Omental fat pad (tissue), 4 donors: Measurements from ENCODE around the gene NFYB. TPM values are rescaled to one million over a fixed set of nuclear protein-coding genes. Genes with fewer than 3 reads are reported as not detected.

Experiments
- ATAC-seq: fragments of 150-250 bp; one replicate; pipeline ENCODE4 v1.9.1; 2016; ENCODE audit warnings: mild to moderate bottlenecking, moderate library complexity; ENCODE audit not compliant: low FRiP score
- DNase-seq: peaks from one replicate; pipeline ENCODE4 v3.0.0-alpha.2; 2019; ENCODE audit warnings: low spot score
- CTCF ChIP-seq, 3 donors: fragments of 450-650 bp; IDR thresholded peaks; one replicate each; pipeline ENCODE4 v1.5.1; 2016 to 2017; ENCODE audit warnings: antibody characterized with exemption in 3 of 3, mild to moderate bottlenecking in 3 of 3, moderate library complexity in 2 of 3
- total RNA-seq, 4 donors: library from RNA; depleted of rRNA; stranded (reverse); fragments of >200 nt; gene quantifications; one replicate each; pipeline ENCODE4 v1.1.0, GENCODE V29; 2016

Gene NFYB
- total RNA-seq, 4 donors from 2014 or later: 25.9 to 47.8 (median 33.8) TPM

DNA sequence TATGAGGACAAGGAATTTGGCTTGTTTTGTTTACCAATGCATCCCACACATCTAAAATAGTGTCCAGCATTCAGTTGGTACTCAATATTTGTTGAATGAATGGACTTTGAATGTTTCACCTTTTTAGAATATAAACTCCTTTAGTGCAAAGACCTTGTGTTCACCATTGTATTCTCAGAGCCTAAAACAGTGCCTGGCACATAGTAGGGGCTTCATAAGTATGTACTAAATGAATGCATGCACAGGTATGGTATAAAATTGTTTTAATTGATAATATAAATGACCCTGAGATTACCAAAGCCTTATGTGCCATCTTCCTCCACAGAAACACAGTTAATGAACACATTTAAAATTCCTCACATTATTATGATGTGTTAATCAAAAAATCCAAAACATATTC is 5.0 kb upstream of the NFYB start:
- DNase-seq (no peak), ATAC-seq (no peak)
- no peak for TF ChIP-seq CTCF (IDR thresholded peaks at IDR 0.05)

DNA sequence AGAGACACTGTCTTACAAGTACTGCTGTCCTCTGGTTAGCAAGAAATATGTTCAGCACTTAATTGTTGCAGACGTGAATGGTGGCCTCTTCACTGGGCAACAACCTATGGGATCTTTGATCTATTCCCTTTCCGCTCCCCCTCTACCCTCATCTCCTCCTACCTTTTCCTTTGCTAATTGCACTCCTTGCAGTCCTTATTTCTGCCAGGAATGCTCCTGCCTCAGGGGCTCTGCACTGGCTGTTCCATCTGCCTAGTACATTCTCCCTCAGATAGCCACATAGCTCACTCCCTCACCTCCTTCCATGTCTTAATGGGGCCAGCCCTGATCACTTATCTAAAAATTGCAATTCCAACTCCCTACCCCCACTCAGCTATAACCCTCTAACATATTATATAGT is 4.5 kb upstream of the NFYB start:
- no peak for TF ChIP-seq CTCF (IDR thresholded peaks at IDR 0.05)
- DNase-seq (no peak), ATAC-seq (no peak)

DNA sequence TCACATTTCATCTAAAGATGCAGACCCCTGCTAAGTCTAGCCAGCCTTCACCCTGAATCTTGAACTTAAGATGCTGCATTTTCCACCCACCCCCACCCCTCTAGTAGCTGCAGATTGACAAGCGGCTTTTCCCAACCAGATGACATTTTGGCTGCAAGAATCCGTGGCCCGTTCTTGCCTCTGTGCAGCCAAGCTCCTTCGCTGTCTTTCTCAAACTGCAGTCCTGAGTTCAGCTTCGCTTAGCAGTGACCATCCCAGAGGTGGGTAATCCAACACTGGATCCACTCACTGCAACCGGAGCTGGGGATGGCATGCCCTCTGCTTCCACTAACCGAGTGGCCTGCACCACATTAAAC is 765 bp upstream of the NFYB start:
- ATAC-seq: no peak
- TF ChIP-seq CTCF (IDR thresholded peaks at IDR 0.05): no peak
- no peak for DNase-seq

- no peak for TF ChIP-seq CTCF (IDR thresholded peaks at IDR 0.05)
- no peak for DNase-seq
- ATAC-seq: peak; percentile 23
These were observed 759 bp downstream of the NFYB start for GRCh38 chr12:104137001-104137901.

DNA sequence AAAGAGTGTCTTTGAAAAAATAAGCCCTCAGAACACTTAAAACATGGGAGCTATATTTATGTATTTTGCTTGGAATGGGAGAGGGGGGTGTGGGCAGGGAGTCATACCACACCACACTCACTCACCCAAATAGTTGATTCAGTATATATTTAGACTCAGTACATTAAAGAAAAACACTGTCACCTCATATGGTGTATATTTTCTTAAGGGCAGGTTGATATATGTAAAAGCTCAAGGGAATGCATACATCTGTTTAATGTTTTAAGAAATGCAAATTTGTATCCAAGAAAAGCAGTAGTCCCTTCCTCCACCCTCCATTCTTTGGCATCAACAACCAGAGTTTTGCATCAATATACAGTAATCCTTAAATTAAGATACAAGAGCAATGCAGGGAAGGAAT is 1.4 kb downstream of the NFYB start:
- no peak for TF ChIP-seq CTCF (IDR thresholded peaks at IDR 0.05)
- ATAC-seq (no peak), DNase-seq (no peak)

GRCh38 chr12:104134882-104135281 is 3.1 kb downstream of the NFYB start:
- TF ChIP-seq CTCF (IDR thresholded peaks at IDR 0.05): no peak
- DNase-seq (no peak), ATAC-seq (no peak)

DNA sequence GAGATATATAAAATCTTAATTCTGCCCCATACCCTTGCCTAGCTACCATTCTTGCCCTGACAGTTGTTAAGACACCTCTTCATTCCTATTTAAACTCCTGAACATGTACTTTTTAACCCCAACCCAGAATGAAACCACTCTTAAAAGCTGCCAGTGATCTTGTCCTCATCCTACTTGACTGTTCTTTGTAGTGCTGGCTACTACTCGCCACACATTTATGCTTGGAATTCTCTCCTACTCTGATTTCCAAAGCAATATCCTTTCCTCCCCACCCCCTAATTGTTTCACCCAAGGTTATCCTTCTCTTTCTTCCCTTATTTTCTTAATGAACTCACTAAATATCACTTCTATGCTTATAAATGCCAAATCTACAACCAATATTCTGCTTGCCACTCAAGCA is 4.1 kb downstream of the NFYB start:
- DNase-seq (no peak), ATAC-seq (no peak)
- no peak for TF ChIP-seq CTCF (IDR thresholded peaks at IDR 0.05)
